HepG2 (cell line): Measurements from ENCODE around the gene GNPAT. TPM values are rescaled to one million over a fixed set of nuclear protein-coding genes. Genes with fewer than 3 reads are reported as not detected.

Source experiments
- AHDC1 ChIP-seq: sonication (generic); formaldehyde crosslinking; IDR thresholded peaks from 2 replicates; pipeline ENCODE4 v1.5.1; 2020; ENCODE audit warnings: mild to moderate bottlenecking, missing genetic modification reagents, borderline replicate concordance
- ARID5B ChIP-seq: IDR thresholded peaks from 2 replicates; pipeline ENCODE4 v1.4.0; 2020; ENCODE audit warnings: mild to moderate bottlenecking, missing genetic modification reagents
- ERF ChIP-seq: IDR thresholded peaks from 2 replicates; pipeline ENCODE4 v1.6.1; 2018; ENCODE audit warnings: missing biosample characterization, missing genetic modification reagents
- HDAC2 ChIP-seq: sonication (generic); formaldehyde crosslinking; IDR thresholded peaks from 2 replicates; pipeline ENCODE4 v1.4.0; 2020; ENCODE audit warnings: missing genetic modification reagents
- NR2F1 ChIP-seq, 2 experiments: fragments of 450-650 bp in 1 of 2; formaldehyde crosslinking in 1 of 2; IDR thresholded peaks; 2 replicates each; pipeline versions ENCODE4 v1.5.0 to v1.6.1; 2016 to 2020; ENCODE audit warnings: mild to moderate bottlenecking in 1 of 2, missing compliant biosample characterization in 1 of 2, missing genetic modification reagents in 1 of 2, moderate library complexity in 1 of 2
- REST ChIP-seq, 2 experiments: IDR thresholded peaks; 2 replicates each; pipeline ENCODE4 v1.6.1; 2011 to 2012; ENCODE audit warnings: low read length in 2 of 2, borderline replicate concordance in 1 of 2, low read depth in 1 of 2, mild to moderate bottlenecking in 1 of 2, moderate library complexity in 1 of 2
- SIX4 ChIP-seq: sonication (generic); formaldehyde crosslinking; IDR thresholded peaks from 2 replicates; pipeline ENCODE4 v1.4.0; 2020; ENCODE audit warnings: missing genetic modification reagents
- SMAD9 ChIP-seq: sonication (generic); formaldehyde crosslinking; IDR thresholded peaks from 2 replicates; pipeline ENCODE4 v1.5.1; 2020; ENCODE audit warnings: mild to moderate bottlenecking, missing genetic modification reagents
- TP53 ChIP-seq: sonication (generic); formaldehyde crosslinking; conservative IDR thresholded peaks from 2 replicates; pipeline ENCODE4 v1.4.0; 2020; ENCODE audit warnings: missing genetic modification reagents
- ZNF143 ChIP-seq: sonication (generic); formaldehyde crosslinking; IDR thresholded peaks from 2 replicates; pipeline ENCODE4 v1.4.0; 2020; ENCODE audit warnings: missing genetic modification reagents
- ZNF672 ChIP-seq: sonication (generic); formaldehyde crosslinking; IDR thresholded peaks from 2 replicates; pipeline ENCODE4 v1.8.1; 2022; ENCODE audit warnings: missing genetic modification reagents
- ZNF879 ChIP-seq: sonication (generic); formaldehyde crosslinking; IDR thresholded peaks from 2 replicates; pipeline ENCODE4 v1.8.1; 2023; ENCODE audit warnings: missing genetic modification reagents
- polyA plus RNA-seq, 8 experiments: library from polyadenylated mRNA; depleted of rRNA in 3 of 8; stranded (reverse) in 7 of 8; unstranded in 1 of 8; fragments of >200 nt; fragmentation: Illumina TruSeq in 4 of 8; extraction: Trizol in 4 of 8; gene quantifications; 2 replicates each; pipeline versions ENCODE4 v1.2.1 to v1.2.3, GENCODE V29; 2011 to 2016; ENCODE audit warnings: low read depth in 4 of 8, missing spikeins in 1 of 8, mixed read lengths in 1 of 8; ENCODE audit not compliant: insufficient read depth in 1 of 8
- total RNA-seq, 5 experiments: library from RNA; depleted of rRNA; stranded (reverse); fragments of >200 nt; fragmentation: Illumina TruSeq; extraction: Trizol; gene quantifications; 2 replicates each; pipeline ENCODE4 v1.2.3, GENCODE V29; 2016; ENCODE audit warnings: low read depth in 1 of 5
- TF ChIP-seq, protein P1 (sequence below): sonication (generic); formaldehyde crosslinking; IDR thresholded peaks from 2 replicates; pipeline ENCODE4 v1.9.0; 2021; ENCODE audit warnings: missing genetic modification reagents, borderline replicate concordance

Gene GNPAT
- total and polyA plus RNA-seq, 2 of the 13 experiments (the other 11 are each of a cell fraction or from before 2014, with no cell fraction given): 58.3 to 114 TPM

GRCh38 chr1:231194843-231195516, 46.0 kb upstream of the GNPAT start (continued):
- peak in 1 of 2 experiments; percentile 66; a peak in 1 of 4 replicates for TF ChIP-seq REST (IDR thresholded peaks at IDR 0.05; ENCODE audit: borderline replicate concordance in 1 of 2, low read depth in 1 of 2, low read length in 2 of 2)
- TF ChIP-seq, protein P1, sequence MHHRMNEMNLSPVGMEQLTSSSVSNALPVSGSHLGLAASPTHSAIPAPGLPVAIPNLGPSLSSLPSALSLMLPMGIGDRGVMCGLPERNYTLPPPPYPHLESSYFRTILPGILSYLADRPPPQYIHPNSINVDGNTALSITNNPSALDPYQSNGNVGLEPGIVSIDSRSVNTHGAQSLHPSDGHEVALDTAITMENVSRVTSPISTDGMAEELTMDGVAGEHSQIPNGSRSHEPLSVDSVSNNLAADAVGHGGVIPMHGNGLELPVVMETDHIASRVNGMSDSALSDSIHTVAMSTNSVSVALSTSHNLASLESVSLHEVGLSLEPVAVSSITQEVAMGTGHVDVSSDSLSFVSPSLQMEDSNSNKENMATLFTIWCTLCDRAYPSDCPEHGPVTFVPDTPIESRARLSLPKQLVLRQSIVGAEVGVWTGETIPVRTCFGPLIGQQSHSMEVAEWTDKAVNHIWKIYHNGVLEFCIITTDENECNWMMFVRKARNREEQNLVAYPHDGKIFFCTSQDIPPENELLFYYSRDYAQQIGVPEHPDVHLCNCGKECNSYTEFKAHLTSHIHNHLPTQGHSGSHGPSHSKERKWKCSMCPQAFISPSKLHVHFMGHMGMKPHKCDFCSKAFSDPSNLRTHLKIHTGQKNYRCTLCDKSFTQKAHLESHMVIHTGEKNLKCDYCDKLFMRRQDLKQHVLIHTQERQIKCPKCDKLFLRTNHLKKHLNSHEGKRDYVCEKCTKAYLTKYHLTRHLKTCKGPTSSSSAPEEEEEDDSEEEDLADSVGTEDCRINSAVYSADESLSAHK (CRISPR knock-in tag): no peak
- peak; percentile 91 for TF ChIP-seq ERF
- no peak for TF ChIP-seq TP53
- TF ChIP-seq SMAD9 (CRISPR knock-in tag): no peak
- TF ChIP-seq ZNF143 (CRISPR knock-in tag): no peak
- TF ChIP-seq AHDC1 (CRISPR knock-in tag): peak; percentile 79; the same call in 1 of the 2 replicates
- no peak for TF ChIP-seq ZNF672
- peak; percentile 89 to 91 for TF ChIP-seq NR2F1 (CRISPR knock-in tag; IDR thresholded peaks at IDR 0.05)
- peak; percentile 94 for TF ChIP-seq ARID5B (CRISPR knock-in tag)
- peak; percentile 86 for TF ChIP-seq HDAC2 (CRISPR knock-in tag)
- no peak for TF ChIP-seq ZNF879 (CRISPR knock-in tag)
- TF ChIP-seq SIX4 (CRISPR knock-in tag): peak; percentile 52
